Muscle of leg (tissue), 11 donors: ENCODE measurements around the gene ZFAND2A. TPM values are rescaled to one million over a fixed set of nuclear protein-coding genes. Genes with fewer than 3 reads are reported as not detected.

Experiments
- DNase-seq: peaks from one replicate; pipeline ENCODE4 v3.0.0; 2013
- H3K27ac ChIP-seq: one replicate; pipeline ENCODE4 v1.5.1; 2013; ENCODE audit warnings: mild to moderate bottlenecking, low read length, control low read depth
- H3K27me3 ChIP-seq: one replicate; pipeline ENCODE4 v1.6.1; 2013; ENCODE audit warnings: low read length; ENCODE audit not compliant: control insufficient read depth, insufficient read depth
- H3K36me3 ChIP-seq: one replicate; pipeline ENCODE4 v1.6.1; 2013; ENCODE audit warnings: low read length; ENCODE audit not compliant: control insufficient read depth, insufficient read depth
- H3K4me1 ChIP-seq: one replicate; pipeline ENCODE4 v1.6.1; 2013; ENCODE audit warnings: low read length; ENCODE audit not compliant: control insufficient read depth, insufficient read depth
- H3K4me3 ChIP-seq: one replicate; pipeline ENCODE4 v1.5.1; 2013; ENCODE audit warnings: low read length, control low read depth
- H3K9me3 ChIP-seq: replicated peaks from 2 replicates; pipeline ENCODE4 v1.6.1; 2013; ENCODE audit warnings: low read depth, low read length; ENCODE audit not compliant: control insufficient read depth
- WGBS: methylation state at CpG from one replicate; pipeline ENCODE4 v1.1.5; 2013; ENCODE audit warnings: missing lambda C conversion rate; ENCODE audit not compliant: insufficient coverage; 5-methylcytosine and 5-hydroxymethylcytosine counted together
- polyA plus RNA-seq, 8 donors: library from polyadenylated mRNA; unstranded; fragments of 120-200 nt; gene quantifications; one replicate each; pipeline versions ENCODE4 v1.2.1 to v1.2.3, GENCODE V29; 2013; ENCODE audit warnings: inconsistent platforms in 1 of 8, low replicate concordance in 1 of 8; ENCODE audit not compliant: insufficient read length in 8 of 8, insufficient read depth in 1 of 8
- total RNA-seq: library from RNA; stranded (reverse); fragments of 120-200 nt; gene quantifications from one replicate; pipeline ENCODE4 v1.2.4, GENCODE V29; 2013

ZFAND2A gene
- total and polyA plus RNA-seq, 9 donors, result 13.0 to 19.2 (median 15.8) TPM

DNA sequence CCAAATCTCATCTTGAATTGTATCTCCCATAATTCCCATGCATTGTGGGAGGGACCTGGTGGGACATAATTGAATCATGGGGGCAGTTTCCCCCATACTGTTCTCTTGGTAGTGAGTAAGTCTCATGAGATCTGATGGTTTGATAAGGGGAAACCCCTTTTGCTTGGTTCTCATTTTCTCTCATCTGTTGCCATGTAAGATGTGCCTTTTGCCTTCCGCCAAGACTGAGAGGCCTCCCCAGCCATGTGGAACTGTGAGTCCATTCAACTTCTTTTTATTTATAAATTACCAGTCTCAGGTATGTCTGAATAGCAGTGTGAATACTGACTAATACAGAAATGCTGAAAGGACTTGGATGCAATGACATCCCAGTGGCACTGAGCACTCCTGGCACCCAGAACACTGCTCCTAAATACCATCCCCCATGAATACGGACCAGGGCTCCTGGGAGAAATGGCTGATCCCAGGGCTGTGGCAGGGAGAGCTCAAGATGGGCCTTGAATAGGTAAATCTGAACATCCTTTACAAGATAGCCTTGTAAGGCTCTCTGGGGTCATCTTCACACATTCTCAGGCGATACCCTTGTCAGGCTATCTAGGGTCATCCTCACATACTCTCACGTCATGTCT, 19.4 kb downstream of the ZFAND2A start:
- Histone ChIP-seq H3K27me3 (no peaks in the 10 kb centered on the region), H3K36me3 (no peaks in the 10 kb centered on the region), H3K4me1 (peaks cover 17% of the 10 kb centered on the region), H3K27ac (no peak overlapping the region), H3K4me3 (no peak overlapping the region), H3K9me3 (no peaks in the 10 kb centered on the region)
- 92% methylated on average over 2 of the region's 4 CpGs for WGBS
- DNase-seq, result no peak

DNA sequence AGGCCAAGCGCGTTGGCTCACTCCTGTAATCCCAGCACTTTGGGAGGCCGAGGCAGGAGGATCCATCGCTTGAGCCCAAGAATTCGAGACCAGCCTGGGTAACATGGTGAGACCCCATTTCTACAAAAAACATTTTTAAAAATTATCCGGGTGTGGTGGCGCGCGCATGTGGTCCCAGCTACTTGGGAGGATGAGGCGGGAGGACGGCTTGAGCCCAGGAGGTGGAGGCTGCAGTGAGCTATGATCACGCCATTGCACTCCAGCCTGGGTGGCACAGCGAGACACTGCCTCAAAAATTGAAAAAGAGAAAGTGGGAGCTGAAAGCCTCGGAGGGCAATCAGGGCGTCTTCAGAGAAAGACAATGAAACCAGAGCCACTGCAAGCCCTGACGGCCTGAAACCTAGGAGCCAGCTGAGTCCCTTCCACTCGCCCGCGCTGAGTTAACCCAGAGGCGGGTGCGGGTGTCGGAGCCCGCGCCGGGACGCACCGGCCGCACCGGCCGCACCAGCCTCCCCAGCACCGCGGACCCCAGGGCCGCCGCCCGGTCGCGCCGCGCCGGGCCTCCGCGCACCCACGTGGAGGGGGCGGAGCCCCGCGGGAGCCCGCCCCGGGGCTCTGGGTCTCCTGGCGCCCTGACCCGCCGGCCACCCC, 22.4 kb downstream of the ZFAND2A start:
- 5% methylated on average over 48 of the region's 51 CpGs for WGBS
- no peaks in the 10 kb centered on the region for H3K9me3 ChIP-seq
- H3K36me3 ChIP-seq, result no peaks in the 10 kb centered on the region
- H3K27me3 ChIP-seq, result no peaks in the 10 kb centered on the region
- H3K4me3 ChIP-seq, result peak overlapping the region; percentile 83
- peaks cover 15% of the 10 kb centered on the region for H3K4me1 ChIP-seq
- H3K27ac ChIP-seq, result peak overlapping the region; percentile 51
- DNase-seq, result no peak

DNA sequence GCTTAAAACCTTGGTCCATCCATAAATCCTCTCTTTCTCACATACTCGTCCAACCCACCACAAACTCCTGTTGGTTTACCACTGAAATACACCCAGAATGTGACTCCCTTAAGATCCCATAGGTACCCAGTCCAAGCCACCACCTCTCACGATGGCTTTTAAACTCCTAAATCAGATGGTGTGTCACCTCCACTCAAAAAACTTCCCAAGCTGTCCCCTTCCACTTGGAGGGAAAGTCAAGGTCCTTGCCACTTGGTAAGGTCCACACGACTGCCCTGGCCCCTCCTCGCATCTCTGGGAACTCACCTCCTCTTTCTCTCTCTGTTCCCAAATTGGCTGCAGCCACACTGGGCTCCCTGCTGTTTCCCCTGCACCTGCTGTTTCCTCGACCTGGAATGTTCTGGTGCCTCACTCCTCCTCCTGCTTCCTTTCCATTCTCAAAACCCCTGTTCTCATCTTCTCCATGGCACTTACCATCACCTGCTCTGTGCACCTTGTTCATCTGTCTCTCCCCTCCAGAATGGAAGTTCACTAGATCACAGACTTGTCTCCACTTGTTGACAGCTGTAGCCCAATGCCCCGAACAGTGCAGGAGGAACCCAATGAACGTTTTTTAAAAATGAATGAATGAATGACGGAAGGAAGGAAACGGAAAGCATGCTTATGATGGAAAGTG, 23.0 kb downstream of the ZFAND2A start:
- WGBS, result 24% methylated on average over 9 of the region's 9 CpGs
- peak overlapping the region; percentile 83 for H3K4me3 ChIP-seq
- no peak overlapping the region for H3K27ac ChIP-seq
- H3K27me3 ChIP-seq, result no peaks in the 10 kb centered on the region
- no peaks in the 10 kb centered on the region for H3K9me3 ChIP-seq
- H3K4me1 ChIP-seq, result peaks cover 15% of the 10 kb centered on the region
- no peaks in the 10 kb centered on the region for H3K36me3 ChIP-seq
- DNase-seq, result no peak

DNA sequence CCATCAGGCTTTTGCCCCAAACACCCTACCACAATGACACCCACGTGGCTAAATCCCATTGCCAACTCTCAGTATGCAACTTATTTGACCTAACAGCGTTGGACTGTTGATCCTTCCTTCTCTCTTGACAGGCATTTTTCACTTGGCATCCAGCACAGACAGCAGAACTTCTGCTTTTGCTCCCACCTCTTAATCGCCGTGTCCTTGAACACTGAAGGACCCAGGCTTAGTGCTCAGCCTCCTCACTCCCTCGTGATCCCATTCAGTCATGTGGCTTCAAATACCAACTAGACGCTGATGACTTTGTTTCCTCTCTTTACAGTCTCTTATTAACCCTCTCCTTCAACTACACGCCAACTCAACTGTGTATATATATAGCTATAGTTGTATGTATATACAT, 25.0 kb downstream of the ZFAND2A start:
- H3K36me3 ChIP-seq, result peaks cover 1% of the 10 kb centered on the region
- 90% methylated on average over 5 of the region's 7 CpGs for WGBS
- DNase-seq, result no peak
- no peak overlapping the region for H3K27ac ChIP-seq
- no peak overlapping the region for H3K4me3 ChIP-seq
- peaks cover 15% of the 10 kb centered on the region for H3K4me1 ChIP-seq
- no peaks in the 10 kb centered on the region for H3K9me3 ChIP-seq
- H3K27me3 ChIP-seq, result no peaks in the 10 kb centered on the region

DNA sequence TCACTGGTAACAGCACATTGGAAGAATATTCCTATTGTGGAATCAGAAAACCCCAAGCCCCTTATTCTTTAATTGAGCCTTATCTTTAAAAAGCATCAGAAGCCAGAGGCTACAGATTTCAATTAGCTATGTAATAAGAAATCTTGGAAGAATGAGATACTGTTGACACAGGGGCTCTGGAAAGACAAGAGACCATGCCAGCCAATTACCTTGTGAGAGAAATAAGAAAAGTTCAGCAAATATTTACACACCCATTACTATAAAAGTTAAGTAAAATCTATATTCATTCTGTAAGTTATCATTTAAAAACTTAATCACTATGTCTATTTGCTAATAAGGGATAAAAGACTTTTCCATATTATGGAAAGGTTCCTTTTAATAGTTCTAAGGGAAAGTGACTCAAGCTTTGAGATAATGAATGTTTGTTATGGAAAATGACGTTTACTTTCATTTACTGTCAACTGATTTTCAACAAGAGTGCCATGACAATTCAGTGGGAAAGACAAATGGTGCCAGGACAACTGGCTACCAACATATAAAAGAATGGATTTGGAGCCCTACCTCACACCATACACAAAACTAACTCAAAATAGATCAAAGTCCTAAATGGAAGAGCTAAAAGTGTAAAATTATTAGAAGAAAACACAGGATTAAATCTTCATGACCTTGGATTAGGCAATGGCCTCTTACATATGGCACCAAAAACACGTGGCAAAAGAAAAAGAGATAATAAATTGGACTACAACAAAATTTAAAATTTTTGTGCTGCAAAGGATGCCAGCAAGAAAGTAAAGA, 28.3 kb downstream of the ZFAND2A start:
- Histone ChIP-seq H3K27me3 (no peaks in the 10 kb centered on the region), H3K4me3 (no peak overlapping the region), H3K9me3 (no peaks in the 10 kb centered on the region), H3K36me3 (peaks cover 7% of the 10 kb centered on the region), H3K27ac (no peak overlapping the region), H3K4me1 (peaks cover 3% of the 10 kb centered on the region)
- WGBS, result no CpG with 5 or more reads among the region's 2 CpGs
- DNase-seq, result no peak

DNA sequence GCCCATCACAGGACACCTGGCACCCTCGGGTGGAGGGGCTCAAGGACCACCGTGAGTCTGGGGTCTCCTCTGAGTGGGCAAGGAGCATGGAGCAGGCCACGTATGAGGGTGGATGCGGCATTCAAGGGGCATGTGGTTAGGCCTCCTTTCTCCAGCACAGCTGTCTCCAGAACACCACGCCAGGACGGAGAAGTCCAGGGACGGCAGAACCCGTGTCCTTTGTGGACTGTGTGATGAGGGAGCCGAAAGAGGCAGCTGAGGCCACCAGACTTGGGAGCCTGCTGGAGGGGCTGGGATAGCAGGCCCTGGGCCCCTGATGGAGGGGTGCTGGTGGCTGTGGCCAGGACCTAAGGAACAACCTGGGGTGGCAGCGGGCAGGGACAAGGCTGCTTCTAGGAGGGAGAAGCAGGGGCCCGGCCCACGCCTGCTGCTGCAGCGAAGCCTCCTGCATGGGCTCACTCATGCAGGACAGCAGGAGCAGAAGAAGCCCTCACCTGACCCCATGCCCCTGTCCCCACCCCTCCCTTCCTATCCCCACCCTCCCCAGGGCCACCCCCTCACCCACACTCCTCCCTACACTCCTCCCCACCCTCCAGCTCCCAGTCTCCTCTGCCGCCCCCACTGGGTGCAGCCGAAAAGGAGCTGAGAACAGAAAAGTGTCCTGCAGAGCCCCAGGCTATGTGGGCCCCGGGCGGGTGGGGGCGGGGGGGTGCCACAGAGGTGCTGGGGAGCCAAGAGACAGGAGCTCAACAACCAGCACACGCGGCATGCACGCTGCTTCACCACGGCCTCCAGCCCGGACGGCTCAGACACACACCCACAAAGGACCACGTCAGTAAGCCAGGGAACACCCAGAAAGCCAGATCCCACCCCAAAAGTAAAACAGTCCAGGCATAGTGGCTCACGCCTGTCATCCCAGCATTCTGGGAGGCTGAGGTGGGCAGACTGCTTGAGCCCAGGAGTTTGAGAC, 29.7 kb downstream of the ZFAND2A start:
- H3K27ac ChIP-seq, result no peak overlapping the region
- no peaks in the 10 kb centered on the region for H3K27me3 ChIP-seq
- H3K4me3 ChIP-seq, result no peak overlapping the region
- peaks cover 6% of the 10 kb centered on the region for H3K4me1 ChIP-seq
- no peaks in the 10 kb centered on the region for H3K9me3 ChIP-seq
- no peak for DNase-seq
- peaks cover 10% of the 10 kb centered on the region for H3K36me3 ChIP-seq
- 87% methylated on average over 15 of the region's 26 CpGs for WGBS

DNA sequence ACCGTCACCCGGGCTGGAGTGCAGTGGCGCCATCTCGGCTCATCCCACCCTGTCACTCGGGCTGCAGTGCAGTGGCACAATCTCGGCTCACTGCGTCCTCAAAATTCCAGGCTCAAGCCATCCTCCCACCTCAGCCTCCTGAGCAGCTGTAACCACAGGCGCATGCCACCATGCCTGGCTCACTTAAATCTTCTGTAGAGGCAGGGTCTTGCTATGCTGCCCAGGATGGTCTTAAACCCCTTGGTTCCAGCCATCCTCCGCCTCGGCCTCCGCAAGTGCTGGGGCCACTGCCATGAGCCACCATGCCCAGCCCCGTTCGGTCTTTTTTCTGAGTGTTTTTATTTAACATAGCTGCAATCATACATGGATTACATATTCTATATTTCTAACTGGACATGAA, 30.6 kb downstream of the ZFAND2A start:
- Histone ChIP-seq H3K4me3 (no peak overlapping the region), H3K27me3 (no peaks in the 10 kb centered on the region), H3K9me3 (no peaks in the 10 kb centered on the region), H3K27ac (no peak overlapping the region), H3K36me3 (peaks cover 10% of the 10 kb centered on the region), H3K4me1 (peaks cover 14% of the 10 kb centered on the region)
- 93% methylated on average over 6 of the region's 13 CpGs for WGBS
- DNase-seq, result no peak

DNA sequence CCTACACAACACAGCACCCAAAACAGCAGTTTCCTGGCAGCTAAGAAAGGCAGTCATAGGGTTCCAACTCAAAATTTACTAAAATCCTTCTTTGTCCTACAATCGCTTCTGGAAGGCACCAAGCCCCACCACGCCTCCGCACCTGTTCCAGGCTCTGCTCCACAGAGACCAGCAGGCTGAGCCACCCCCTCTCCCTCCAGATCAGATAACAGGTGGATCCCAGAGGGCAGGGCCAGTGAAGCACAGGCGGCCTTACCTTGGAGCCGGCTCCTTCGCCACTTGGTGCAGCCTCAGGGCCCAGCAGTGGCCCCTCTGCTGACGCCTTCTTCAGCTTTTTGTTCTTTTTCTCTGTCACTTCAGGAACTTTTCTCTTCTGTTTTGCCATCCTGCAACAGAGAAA, 33.0 kb downstream of the ZFAND2A start:
- DNase-seq, result peak; percentile 35
- Histone ChIP-seq H3K9me3 (no peaks in the 10 kb centered on the region), H3K4me3 (no peak overlapping the region), H3K36me3 (peaks cover 10% of the 10 kb centered on the region), H3K4me1 (peaks cover 38% of the 10 kb centered on the region), H3K27ac (no peak overlapping the region), H3K27me3 (no peaks in the 10 kb centered on the region)
- 91% methylated on average over 4 of the region's 7 CpGs for WGBS

DNA sequence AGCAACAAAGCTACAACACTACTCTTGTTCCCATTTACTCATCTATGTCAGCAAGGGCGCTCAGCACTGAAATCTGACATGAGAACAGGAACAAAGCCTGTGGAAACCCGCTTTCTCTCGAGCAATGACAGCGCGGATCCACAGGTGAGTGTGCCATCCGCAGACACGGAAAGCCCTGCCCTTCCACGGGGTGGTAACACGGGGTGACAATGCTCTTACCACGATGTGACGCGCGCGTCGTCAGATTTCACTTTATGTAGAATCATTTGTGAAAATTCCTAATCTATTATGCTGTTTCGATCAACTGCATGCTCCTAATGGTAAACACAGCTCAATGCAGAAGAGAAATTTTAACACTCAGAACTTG, 34.4 kb downstream of the ZFAND2A start:
- no peaks in the 10 kb centered on the region for H3K27me3 ChIP-seq
- H3K4me3 ChIP-seq, result no peak overlapping the region
- no peak for DNase-seq
- peaks cover 51% of the 10 kb centered on the region for H3K4me1 ChIP-seq
- peak overlapping the region; percentile 83 for H3K27ac ChIP-seq
- H3K36me3 ChIP-seq, result peaks cover 10% of the 10 kb centered on the region
- WGBS, result 96% methylated on average over 7 of the region's 16 CpGs
- no peaks in the 10 kb centered on the region for H3K9me3 ChIP-seq
